Measurements from ENCODE around the gene MYH13. TPM values are rescaled to one million over a fixed set of nuclear protein-coding genes. Genes with fewer than 3 reads are reported as not detected.

Gene MYH13
- total RNA-seq, 3 donors from 2014 or later (not counting 1 experiment from before 2014, with no cell fraction given), result not detected

DNA sequence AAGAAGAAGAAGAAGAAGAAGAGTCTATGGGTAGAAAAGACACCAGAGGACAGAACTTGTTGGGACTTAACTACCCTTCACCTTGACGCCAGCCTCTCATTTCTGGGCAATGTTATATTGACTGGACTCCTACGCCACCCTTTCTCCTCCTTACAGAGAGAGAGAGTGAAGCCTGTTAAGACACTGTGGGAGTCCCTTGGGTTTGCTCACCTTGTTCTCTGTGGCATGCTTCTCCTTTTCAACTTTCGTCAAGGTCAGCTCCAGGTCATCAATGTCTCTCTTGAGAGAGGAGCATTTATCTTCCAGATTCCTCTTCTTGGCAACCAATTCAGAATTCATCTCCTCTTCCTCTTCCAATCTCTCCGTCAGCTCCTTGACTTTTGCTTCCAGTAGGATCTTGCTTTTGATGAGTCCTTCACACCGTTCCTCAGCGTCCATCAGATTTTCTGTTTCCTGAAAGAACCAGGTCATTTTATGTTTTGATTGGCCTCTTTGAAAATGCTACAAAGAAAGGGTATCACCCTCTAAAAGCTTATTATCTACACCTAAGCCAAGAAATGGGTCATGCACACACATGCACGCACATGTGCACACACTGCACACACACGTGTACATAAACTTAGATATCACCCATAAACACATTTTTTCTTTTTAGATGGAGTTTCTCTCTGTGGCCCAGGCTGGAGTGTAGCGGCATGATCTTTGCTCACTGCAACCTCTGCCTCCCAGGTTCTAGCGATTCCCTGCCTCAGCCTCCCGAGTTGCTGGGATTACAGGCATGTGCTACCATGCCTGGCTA, 48.8 kb downstream of the MYH13 start:
- Histone ChIP-seq H3K9me3 (ENCODE audit: control insufficient read depth, insufficient read depth, low read length) (no peaks in the 10 kb centered on the region), H3K27ac (ENCODE audit: low read length) (no peak overlapping the region), H3K4me3 (ENCODE audit: low read length) (no peak overlapping the region), H3K36me3 (ENCODE audit: control insufficient read depth, insufficient read depth, low read length) (no peaks in the 10 kb centered on the region), H3K27me3 (ENCODE audit: control insufficient read depth, insufficient read depth, low read length) (no peaks in the 10 kb centered on the region), H3K4me1 (ENCODE audit: control insufficient read depth, insufficient read depth, low read length) (no peaks in the 10 kb centered on the region)
- intact Hi-C loops (cut with micrococcal nuclease), result loop anchor here (10.0 kb wide), 1 partner anchor 291 kb away; no protein-coding TSS in a partner anchor
- peaks cover 0 to 5% of the 10 kb centered on the region in 2 donors for H3K4me1 Mint-ChIP-seq
- ATAC-seq, result no peak
- H3K4me3 Mint-ChIP-seq, result no peak overlapping the region
- no peak for DNase-seq
- H3K9me3 Mint-ChIP-seq, result no peaks in the 10 kb centered on the region
- H3K27me3 Mint-ChIP-seq (ENCODE audit: low read depth in 2 of 2), result peaks cover 9 to 16% of the 10 kb centered on the region in 2 donors
- H3K36me3 Mint-ChIP-seq, result no peaks in the 10 kb centered on the region
- WGBS (ENCODE audit: insufficient coverage), result 85% methylated on average over 11 of the region's 11 CpGs
- TF ChIP-seq, protein P1, sequence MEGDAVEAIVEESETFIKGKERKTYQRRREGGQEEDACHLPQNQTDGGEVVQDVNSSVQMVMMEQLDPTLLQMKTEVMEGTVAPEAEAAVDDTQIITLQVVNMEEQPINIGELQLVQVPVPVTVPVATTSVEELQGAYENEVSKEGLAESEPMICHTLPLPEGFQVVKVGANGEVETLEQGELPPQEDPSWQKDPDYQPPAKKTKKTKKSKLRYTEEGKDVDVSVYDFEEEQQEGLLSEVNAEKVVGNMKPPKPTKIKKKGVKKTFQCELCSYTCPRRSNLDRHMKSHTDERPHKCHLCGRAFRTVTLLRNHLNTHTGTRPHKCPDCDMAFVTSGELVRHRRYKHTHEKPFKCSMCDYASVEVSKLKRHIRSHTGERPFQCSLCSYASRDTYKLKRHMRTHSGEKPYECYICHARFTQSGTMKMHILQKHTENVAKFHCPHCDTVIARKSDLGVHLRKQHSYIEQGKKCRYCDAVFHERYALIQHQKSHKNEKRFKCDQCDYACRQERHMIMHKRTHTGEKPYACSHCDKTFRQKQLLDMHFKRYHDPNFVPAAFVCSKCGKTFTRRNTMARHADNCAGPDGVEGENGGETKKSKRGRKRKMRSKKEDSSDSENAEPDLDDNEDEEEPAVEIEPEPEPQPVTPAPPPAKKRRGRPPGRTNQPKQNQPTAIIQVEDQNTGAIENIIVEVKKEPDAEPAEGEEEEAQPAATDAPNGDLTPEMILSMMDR (IDR thresholded peaks at IDR 0.05), result no peak
- no peak overlapping the region for H3K27ac Mint-ChIP-seq

DNA sequence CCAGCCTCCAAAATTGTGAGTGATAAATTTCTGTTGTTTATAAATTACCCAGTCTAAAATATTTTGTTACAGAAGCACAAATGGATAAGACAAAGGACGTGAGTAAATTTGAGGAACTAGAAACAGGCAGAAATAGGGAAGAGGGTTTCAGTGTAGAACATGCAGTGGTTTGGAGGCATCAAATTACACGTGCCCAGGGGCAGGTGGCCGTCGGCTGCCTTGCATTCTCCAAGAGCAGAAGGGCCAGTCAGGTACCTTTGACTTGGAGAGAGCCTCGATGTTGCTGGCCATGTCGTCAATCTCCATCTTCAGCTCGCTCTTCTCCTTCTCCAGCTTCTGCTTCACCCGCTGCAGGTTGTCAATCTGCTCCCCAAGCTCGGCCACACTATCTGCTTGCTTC, 54.3 kb downstream of the MYH13 start:
- 46% methylated on average over 9 of the region's 9 CpGs for WGBS (ENCODE audit: insufficient coverage)

DNA sequence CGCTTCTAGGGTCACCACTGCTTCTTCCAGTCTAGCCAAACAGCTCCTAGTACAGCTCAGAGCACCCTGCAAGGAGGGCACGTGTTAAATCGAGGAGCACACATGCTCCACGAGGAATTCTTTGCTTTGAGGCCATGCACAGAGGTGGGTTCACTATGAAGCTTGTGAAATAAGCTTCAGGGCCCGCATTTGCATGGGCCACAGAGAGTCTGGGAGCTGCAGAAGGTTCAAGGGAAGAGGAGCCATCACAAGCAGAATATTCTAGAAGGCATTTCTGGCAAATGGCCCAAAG, 55.3 kb downstream of the MYH13 start:
- no peak for ATAC-seq
- Histone ChIP-seq H3K27me3 (ENCODE audit: control insufficient read depth, insufficient read depth, low read length) (no peaks in the 10 kb centered on the region), H3K36me3 (ENCODE audit: control insufficient read depth, insufficient read depth, low read length) (no peaks in the 10 kb centered on the region), H3K4me1 (ENCODE audit: control insufficient read depth, insufficient read depth, low read length) (no peaks in the 10 kb centered on the region), H3K4me3 (ENCODE audit: low read length) (no peak overlapping the region), H3K27ac (ENCODE audit: low read length) (no peak overlapping the region), H3K9me3 (ENCODE audit: control insufficient read depth, insufficient read depth, low read length) (no peaks in the 10 kb centered on the region)
- no peak overlapping the region for H3K4me3 Mint-ChIP-seq
- 71% methylated on average over 5 of the region's 5 CpGs for WGBS (ENCODE audit: insufficient coverage)
- H3K4me1 Mint-ChIP-seq, result peaks cover 0 to 11% of the 10 kb centered on the region in 2 donors
- H3K27me3 Mint-ChIP-seq (ENCODE audit: low read depth in 2 of 2), result peaks cover 0 to 8% of the 10 kb centered on the region in 2 donors
- no peak for DNase-seq
- H3K27ac Mint-ChIP-seq, result no peak overlapping the region
- intact Hi-C loops (cut with micrococcal nuclease), result no loop called here
- TF ChIP-seq, protein P1 (IDR thresholded peaks at IDR 0.05), result peak; percentile 55
- no peaks in the 10 kb centered on the region for H3K9me3 Mint-ChIP-seq
- no peaks in the 10 kb centered on the region for H3K36me3 Mint-ChIP-seq

More for the DNA sequence above, 54.3 kb downstream of the MYH13 start:
- intact Hi-C loops (cut with micrococcal nuclease), result no loop called here
- Histone ChIP-seq H3K4me1 (ENCODE audit: control insufficient read depth, insufficient read depth, low read length) (no peaks in the 10 kb centered on the region), H3K9me3 (ENCODE audit: control insufficient read depth, insufficient read depth, low read length) (no peaks in the 10 kb centered on the region), H3K27ac (ENCODE audit: low read length) (no peak overlapping the region), H3K4me3 (ENCODE audit: low read length) (no peak overlapping the region), H3K27me3 (ENCODE audit: control insufficient read depth, insufficient read depth, low read length) (no peaks in the 10 kb centered on the region), H3K36me3 (ENCODE audit: control insufficient read depth, insufficient read depth, low read length) (no peaks in the 10 kb centered on the region)
- no peak for DNase-seq
- H3K4me1 Mint-ChIP-seq, result peaks cover 0 to 11% of the 10 kb centered on the region in 2 donors
- TF ChIP-seq, protein P1 (IDR thresholded peaks at IDR 0.05), result no peak
- no peak overlapping the region for H3K27ac Mint-ChIP-seq
- H3K27me3 Mint-ChIP-seq (ENCODE audit: low read depth in 2 of 2), result peaks cover 0 to 8% of the 10 kb centered on the region in 2 donors
- no peaks in the 10 kb centered on the region for H3K36me3 Mint-ChIP-seq
- ATAC-seq, result no peak
- H3K9me3 Mint-ChIP-seq, result no peaks in the 10 kb centered on the region
- H3K4me3 Mint-ChIP-seq, result no peak overlapping the region

All from natural killer cell (primary cell).